Gastrocnemius medialis (tissue), 4 donors: Measurements from ENCODE around the gene FAM118A. TPM values are rescaled to one million over a fixed set of nuclear protein-coding genes. Genes with fewer than 3 reads are reported as not detected.
A peak's percentile ranks its signal among the peaks of the same experiment; 100 is the strongest.

ENCODE experiments used
- ATAC-seq, 2 donors: fragments of 150-250 bp; one replicate each; pipeline ENCODE4 v1.9.1; 2016
- DNase-seq, 2 donors: peaks; one replicate each; pipeline ENCODE4 v3.0.0-alpha.2; 2019
- H3K27ac ChIP-seq, 4 donors: fragments of 200-600 bp; sonication (generic); 1 replicate in 1 of 4; 2 replicates in 3 of 4; pipeline ENCODE4 v1.5.1; 2016 to 2018; ENCODE audit warnings: mild to moderate bottlenecking in 2 of 4, moderate library complexity in 1 of 4
- H3K27me3 ChIP-seq, 3 donors: fragments of 200-600 bp; sonication (generic) in 2 of 3; 1 replicate in 1 of 3; 2 replicates in 2 of 3; pipeline versions ENCODE4 v1.5.1 to v1.6.0; 2016 to 2019; ENCODE audit warnings: mild to moderate bottlenecking in 1 of 3, moderate library complexity in 1 of 3
- H3K36me3 ChIP-seq, 2 donors: fragments of 200-600 bp; sonication (generic) in 1 of 2; one replicate each; pipeline ENCODE4 v1.5.1; 2017 to 2018
- H3K4me1 ChIP-seq, 2 donors: fragments of 200-600 bp; sonication (generic) in 1 of 2; one replicate each; pipeline ENCODE4 v1.5.1; 2016 to 2017; ENCODE audit warnings: mild to moderate bottlenecking in 2 of 2
- H3K4me3 ChIP-seq, 4 donors: fragments of 200-600 bp; sonication (generic) in 3 of 4; 1 replicate in 1 of 4; 2 replicates in 3 of 4; pipeline ENCODE4 v1.5.1; 2016 to 2019; ENCODE audit warnings: mild to moderate bottlenecking in 2 of 4
- H3K9me3 ChIP-seq, 3 donors: fragments of 200-600 bp; sonication (generic) in 2 of 3; 1 replicate in 1 of 3; 2 replicates in 2 of 3; pipeline ENCODE4 v1.5.1; 2016 to 2019
- CTCF ChIP-seq, 5 experiments: fragments of 450-650 bp in 3 of 5; fragments of 200-600 bp in 2 of 5; sonication (generic) in 2 of 5; IDR thresholded peaks in 4 of 5; conservative IDR thresholded peaks in 1 of 5; 1 replicate in 4 of 5; 2 replicates in 1 of 5; pipeline ENCODE4 v1.5.1; 2016 to 2019; ENCODE audit warnings: antibody characterized with exemption in 5 of 5, mild to moderate bottlenecking in 3 of 5, moderate library complexity in 3 of 5
- POLR2A ChIP-seq, 2 donors: fragments of 450-650 bp; IDR thresholded peaks; one replicate each; pipeline ENCODE4 v1.6.1; 2017; ENCODE audit warnings: antibody characterized with exemption in 2 of 2, mild to moderate bottlenecking in 2 of 2, moderate library complexity in 2 of 2
- in situ Hi-C, 4 donors: fragments of 200-750 bp; cut with MboI; loops; one replicate each; pipeline versions ENCODE4 v1.15.0 to v1.8.0; 2017; ENCODE audit warnings: low sequenced_read_pairs in 4 of 4
- intact Hi-C: fragments of 100-400 bp; cut with DNase I; formaldehyde crosslinking; loops from one replicate; pipeline ENCODE4 v1.15.1; 2023; ENCODE audit warnings: low total_unique reads
- total RNA-seq, 4 donors: library from RNA; depleted of rRNA; stranded (reverse); fragments of >200 nt; gene quantifications; one replicate each; pipeline versions ENCODE4 v1.1.0 to v1.2.3, GENCODE V29; 2016

The FAM118A gene
- total RNA-seq, 4 donors from 2014 or later = 4.1 to 30.0 (median 24.2) TPM

- peaks cover 8 to 15% of the 10 kb centered on the region in 2 donors for H3K4me1 ChIP-seq
- TF ChIP-seq CTCF (IDR thresholded peaks at IDR 0.05 in 4 of 5, conservative IDR thresholded peaks at IDR 0.05 in 1 of 5) (no peak), POLR2A (IDR thresholded peaks at IDR 0.05) (no peak)
- H3K4me3 ChIP-seq = no peak overlapping the region
- no peaks in the 10 kb centered on the region for H3K27me3 ChIP-seq
- H3K36me3 ChIP-seq = no peaks in the 10 kb centered on the region
- no peak overlapping the region for H3K27ac ChIP-seq
- intact Hi-C loops (no loop called here), in situ Hi-C loops (no loop called here)
- ATAC-seq = no peak
- DNase-seq = no peak
- no peaks in the 10 kb centered on the region for H3K9me3 ChIP-seq
Measured at GRCh38 chr22:45281010-45281409, 28.7 kb upstream of the FAM118A start.

GRCh38 chr22:45284705-45285262 lies 24.9 kb upstream of the FAM118A start, which contains the start of gene UPK3A:
Gene UPK3A (plus strand): TSS chr22:45284949. CDS start chr22:45285014, 65 bp downstream.
- no peaks in the 10 kb centered on the region for H3K9me3 ChIP-seq
- peak within 1 kb of the TSS; percentile 80 to 90 (median 88) for H3K27ac ChIP-seq
- peak; percentile 72 to 87 for DNase-seq
- TF ChIP-seq POLR2A (IDR thresholded peaks at IDR 0.05) (peak; percentile 79 to 85), CTCF (IDR thresholded peaks at IDR 0.05 in 4 of 5, conservative IDR thresholded peaks at IDR 0.05 in 1 of 5) (no peak)
- peak within 1 kb of the TSS; percentile 49 to 67 (median 60) for H3K4me3 ChIP-seq
- no peaks in the 10 kb centered on the region for H3K36me3 ChIP-seq
- in situ Hi-C loops = no loop called here
- H3K4me1 ChIP-seq = peaks cover 8 to 10% of the 10 kb centered on the region in 2 donors
- ATAC-seq = peak; percentile 85 to 87
- H3K27me3 ChIP-seq = no peaks in the 10 kb centered on the region
- intact Hi-C loops = loop anchor here (2.0 kb wide), 1 partner anchor 24 kb away; the partner anchor contains the start of gene FAM118A

- Histone ChIP-seq H3K4me1 (peaks cover 12 to 16% of the 10 kb centered on the region in 2 donors), H3K9me3 (no peaks in the 10 kb centered on the region), H3K4me3 (peak overlapping the region; percentile 49 to 67 (median 60)), H3K27ac (peak overlapping the region; percentile 80 to 90 (median 88)), H3K36me3 (no peaks in the 10 kb centered on the region), H3K27me3 (no peaks in the 10 kb centered on the region)
- intact Hi-C loops = loop anchor here (2.0 kb wide), 1 partner anchor 23 kb away; the partner anchor contains the start of gene FAM118A
- ATAC-seq (peak; percentile 47 to 52), DNase-seq (peak in 1 of 2 donors; percentile 38)
- TF ChIP-seq POLR2A (IDR thresholded peaks at IDR 0.05) (no peak), CTCF (IDR thresholded peaks at IDR 0.05 in 4 of 5, conservative IDR thresholded peaks at IDR 0.05 in 1 of 5) (no peak)
- in situ Hi-C loops = no loop called here
Measured at GRCh38 chr22:45285263-45286058, 24.3 kb upstream of the FAM118A start.

GRCh38 chr22:45286854-45287551 lies 22.7 kb upstream of the FAM118A start:
- no peak overlapping the region for H3K27ac ChIP-seq
- intact Hi-C loops (no loop called here), in situ Hi-C loops (no loop called here)
- no peaks in the 10 kb centered on the region for H3K9me3 ChIP-seq
- DNase-seq (no peak), ATAC-seq (no peak)
- TF ChIP-seq POLR2A (IDR thresholded peaks at IDR 0.05) (no peak), CTCF (IDR thresholded peaks at IDR 0.05 in 4 of 5, conservative IDR thresholded peaks at IDR 0.05 in 1 of 5) (no peak)
- peaks cover 19 to 20% of the 10 kb centered on the region in 2 donors for H3K4me1 ChIP-seq
- H3K36me3 ChIP-seq = no peaks in the 10 kb centered on the region
- no peak overlapping the region for H3K4me3 ChIP-seq
- no peaks in the 10 kb centered on the region for H3K27me3 ChIP-seq
